ENCODE results near the gene CCN2.
"Not testable (repeated sequence)": the region's sequence is repeated elsewhere in the genome, so short reads cannot be mapped to it uniquely, and the experiment has no call there.

Gene CCN2

GRCh38 chr6:131937703-131938631, 13.2 kb downstream of the CCN2 start:
- no peak for DNase-seq

GRCh38 chr6:131937226-131937625, 13.9 kb downstream of the CCN2 start:
- no peak for DNase-seq

- DNase-seq = no peak
Observed at GRCh38 chr6:131936156-131936555, 15.0 kb downstream of the CCN2 start.

- DNase-seq = no peak
Observed at GRCh38 chr6:131931063-131931750, 20.0 kb downstream of the CCN2 start.

GRCh38 chr6:131929976-131930375, 21.2 kb downstream of the CCN2 start:
- DNase-seq = no peak

- no peak for DNase-seq
Observed at GRCh38 chr6:131929264-131929663, 21.9 kb downstream of the CCN2 start.

- peak in 2 of 3 donors; percentile 5 to 28 for DNase-seq
Observed at GRCh38 chr6:131924881-131925474, 26.2 kb downstream of the CCN2 start.

- DNase-seq = peak; percentile 54 to 62 (median 60)
Observed at GRCh38 chr6:131923356-131923755, 27.8 kb downstream of the CCN2 start.

GRCh38 chr6:131920656-131921055, 30.5 kb downstream of the CCN2 start:
- no peak for DNase-seq

- no peak for DNase-seq
Observed at GRCh38 chr6:131918650-131919355, 32.4 kb downstream of the CCN2 start.

- no peak for DNase-seq
Observed at GRCh38 chr6:131917763-131918649, 33.2 kb downstream of the CCN2 start.

- DNase-seq = no peak
Observed at GRCh38 chr6:131917318-131917717, 33.9 kb downstream of the CCN2 start.

- DNase-seq = no peak
Observed at GRCh38 chr6:131916847-131917246, 34.3 kb downstream of the CCN2 start.

GRCh38 chr6:131916091-131916796, 34.9 kb downstream of the CCN2 start:
- not testable (repeated sequence) for DNase-seq

- peak; percentile 60 to 78 (median 78) for DNase-seq
Observed at GRCh38 chr6:131914967-131915751, 36.0 kb downstream of the CCN2 start.

GRCh38 chr6:131914234-131914633, 36.9 kb downstream of the CCN2 start:
- DNase-seq = no peak

GRCh38 chr6:131911951-131912350, 39.2 kb downstream of the CCN2 start:
- no peak for DNase-seq

GRCh38 chr6:131910956-131911355, 40.2 kb downstream of the CCN2 start:
- DNase-seq = no peak

GRCh38 chr6:131910219-131910589, 41.0 kb downstream of the CCN2 start:
- no peak for DNase-seq

All from suppressor macrophage treated with lipopolysaccharide for 1 hour (primary cell).